GM12878 (cell line): ENCODE data around the gene CHMP4B. TPM values are rescaled to one million over a fixed set of nuclear protein-coding genes. Genes with fewer than 3 reads are reported as not detected.

Experiments
- ATAC-seq: fragments of 200-7000 bp; cut with Tn5 transposase; 3 replicates; pipeline ENCODE4 v1.9.1; 2020; ENCODE audit warnings: mild to moderate bottlenecking, moderate library complexity
- BruUV-seq: library from RNA; stranded (reverse); fragments of 400-500 nt; replicated peaks from 2 replicates; lab custom pipeline; 2021; lab: Mats Ljungman, UMichigan
- CTCF ChIA-PET: fragments of 300-600 bp; sonication (Branson Sonifier 250); formaldehyde crosslinking; extraction: SDS; loops from one replicate; lab custom pipeline; 2021; ENCODE audit warnings: inconsistent platforms; lab: Yijun Ruan, JAX
- POLR2A ChIA-PET: fragments of 350-600 bp; formaldehyde crosslinking; extraction: SDS; loops from one replicate; lab custom pipeline; 2021; ENCODE audit warnings: inconsistent platforms; lab: Charles Lee
- RAD21 ChIA-PET: fragments of 300-600 bp; sonication (Branson Sonifier 250); formaldehyde crosslinking; loops from one replicate; lab custom pipeline; 2023; ENCODE audit warnings: antibody characterized with exemption; ENCODE audit not compliant: unreplicated experiment; lab: Charles Lee
- SMC1A ChIA-PET: fragments of 300-600 bp; sonication (Branson Sonifier 250); formaldehyde crosslinking; loops from one replicate; lab custom pipeline; 2023; ENCODE audit not compliant: unreplicated experiment, uncharacterized antibody; lab: Charles Lee
- DNase-seq: peaks from one replicate; pipeline ENCODE4 v3.0.0-alpha.2; 2011; ENCODE audit warnings: low read depth, low spot score
- FAIRE-seq: peaks from 3 replicates; lab custom pipeline; 2011; peaks lifted over from hg19 to GRCh38; lab: Jason Lieb, UNC
- H2AFZ ChIP-seq: 2 replicates; pipeline ENCODE4 v1.6.0; 2011; ENCODE audit warnings: low read depth, low read length, control low read depth; ENCODE audit not compliant: control insufficient read depth
- H3K27ac ChIP-seq: 2 replicates; pipeline ENCODE4 v1.5.1; 2011; ENCODE audit warnings: control low read depth; ENCODE audit not compliant: control insufficient read depth, insufficient read depth
- H3K27me3 ChIP-seq, 2 experiments: replicated peaks in 1 of 2; 2 replicates each; pipeline versions ENCODE4 v1.6.0 to v1.6.1; 2011; ENCODE audit warnings: low read length in 1 of 2; ENCODE audit not compliant: control insufficient read depth in 2 of 2, insufficient read depth in 2 of 2
- H3K36me3 ChIP-seq, 2 experiments: 2 replicates each; pipeline ENCODE4 v1.5.1; 2011; ENCODE audit warnings: low read length in 1 of 2; ENCODE audit not compliant: control insufficient read depth in 2 of 2, insufficient read depth in 2 of 2
- H3K4me1 ChIP-seq: 2 replicates; pipeline ENCODE4 v1.6.1; 2011; ENCODE audit warnings: mild to moderate bottlenecking, low read length, moderate library complexity, mixed read lengths; ENCODE audit not compliant: control insufficient read depth, insufficient read depth
- H3K4me2 ChIP-seq: 2 replicates; pipeline ENCODE4 v1.6.0; 2011; ENCODE audit warnings: control low read depth; ENCODE audit not compliant: control insufficient read depth, insufficient read depth
- H3K4me3 ChIP-seq: fragments of 200-600 bp; sonication (generic); 2 replicates; pipeline ENCODE4 v1.5.1; 2016
- H3K79me2 ChIP-seq: 2 replicates; pipeline ENCODE4 v1.6.0; 2011; ENCODE audit warnings: low read length; ENCODE audit not compliant: control insufficient read depth, insufficient read depth
- H3K9ac ChIP-seq: 2 replicates; pipeline ENCODE4 v1.8.0; 2011; ENCODE audit warnings: low read length, control low read depth, mixed read lengths; ENCODE audit not compliant: control insufficient read depth, insufficient read depth
- H3K9me3 ChIP-seq: replicated peaks from 3 replicates; pipeline ENCODE4 v1.5.1; 2011; ENCODE audit warnings: mild to moderate bottlenecking, low read length; ENCODE audit not compliant: control insufficient read depth, insufficient read depth
- H4K20me1 ChIP-seq: 2 replicates; pipeline ENCODE4 v1.6.0; 2011; ENCODE audit not compliant: control insufficient read depth, insufficient read depth
- ATF2 ChIP-seq: IDR thresholded peaks from 2 replicates; pipeline ENCODE4 v1.6.1; 2012; ENCODE audit warnings: low read length, inconsistent platforms
- CHD1 ChIP-seq: IDR thresholded peaks from 2 replicates; pipeline ENCODE4 v1.6.1; 2012; ENCODE audit warnings: low read depth, low read length, improper control_type of control experiment
- DPF2 ChIP-seq: fragments of 450-650 bp; IDR thresholded peaks from 2 replicates; pipeline ENCODE4 v1.6.1; 2017; ENCODE audit warnings: mild to moderate bottlenecking
- FOXK2 ChIP-seq: fragments of 450-650 bp; IDR thresholded peaks from 2 replicates; pipeline ENCODE4 v1.6.1; 2017; ENCODE audit warnings: mild to moderate bottlenecking, moderate library complexity
- GATAD2B ChIP-seq: fragments of 450-650 bp; conservative IDR thresholded peaks from 2 replicates; pipeline ENCODE4 v1.6.1; 2017; ENCODE audit warnings: low read depth, mild to moderate bottlenecking, moderate library complexity
- JUND ChIP-seq: IDR thresholded peaks from 2 replicates; pipeline ENCODE4 v1.6.1; 2012; ENCODE audit warnings: low read depth, mild to moderate bottlenecking, low read length, improper control_type of control experiment, moderate library complexity
- RELA ChIP-seq: fragments of 450-650 bp; IDR thresholded peaks from 2 replicates; pipeline ENCODE4 v1.8.0; 2014; ENCODE audit warnings: borderline replicate concordance; ENCODE audit not compliant: partially characterized antibody
- SIX5 ChIP-seq: IDR thresholded peaks from 2 replicates; pipeline ENCODE4 v1.6.1; 2011; ENCODE audit warnings: mild to moderate bottlenecking, low read depth, low read length, moderate library complexity; ENCODE audit not compliant: severe bottlenecking
- TCF12 ChIP-seq: IDR thresholded peaks from 2 replicates; pipeline ENCODE4 v1.6.1; 2011; ENCODE audit warnings: low read depth, mild to moderate bottlenecking, low read length
- YY1 ChIP-seq: IDR thresholded peaks from 2 replicates; pipeline ENCODE4 v1.6.1; 2011; ENCODE audit warnings: low read depth, mild to moderate bottlenecking, low read length
- ZBTB11 ChIP-seq: fragments of 450-650 bp; formaldehyde crosslinking; IDR thresholded peaks from 2 replicates; pipeline ENCODE4 v1.5.0; 2022; ENCODE audit warnings: mild to moderate bottlenecking, missing genetic modification characterization
- ZNF217 ChIP-seq: fragments of 450-650 bp; IDR thresholded peaks from 2 replicates; pipeline ENCODE4 v1.6.1; 2017; ENCODE audit warnings: antibody characterized with exemption, mild to moderate bottlenecking
- WGBS: methylation state at CpG from one replicate; pipeline ENCODE4 v1.1.6; 2016; ENCODE audit warnings: low lambda C conversion rate; ENCODE audit not compliant: insufficient replicate concordance, insufficient coverage; ENCODE audit errors: missing lambda C conversion rate; 5-methylcytosine and 5-hydroxymethylcytosine counted together
- in situ Hi-C: fragments of 300-500 bp; cut with MboI; formaldehyde crosslinking; loops from 9 replicates; pipeline ENCODE4 v1.14.3; 2018; ENCODE audit warnings: mixed read lengths
- intact Hi-C: fragments of 100-400 bp; cut with micrococcal nuclease; formaldehyde crosslinking; loops from one replicate; pipeline ENCODE4 v1.14.2; 2022; ENCODE audit not compliant: unreplicated experiment
- polyA plus RNA-seq, 11 experiments: library from polyadenylated mRNA; depleted of rRNA in 4 of 11; unstranded in 6 of 11; stranded (reverse) in 5 of 11; fragments of >200 nt; fragmentation: Nextera tagmentation in 4 of 11; fragmentation: Illumina TruSeq in 1 of 11; extraction: Ambion mirVana in 4 of 11; extraction: Trizol in 1 of 11; gene quantifications; 1 replicate in 1 of 11; 2 replicates in 10 of 11; pipeline versions ENCODE4 v1.2.1 to v1.2.3, GENCODE V29; 2011 to 2016; ENCODE audit warnings: inconsistent platforms in 2 of 11, missing spikeins in 2 of 11, low read depth in 1 of 11
- total RNA-seq, 4 experiments: library from RNA; depleted of rRNA in 3 of 4; stranded (reverse); fragments of >200 nt in 3 of 4; fragmentation: Illumina TruSeq in 1 of 4; extraction: Trizol in 1 of 4; gene quantifications; 2 replicates each; pipeline versions ENCODE4 v1.2.1 to v1.2.3, GENCODE V29; 2013 to 2021
- TF ChIP-seq, protein P1 (sequence below): fragments of 150-350 bp; IDR thresholded peaks from 2 replicates; pipeline ENCODE4 v1.6.1; 2016; ENCODE audit warnings: low read depth, low read length
- TF ChIP-seq, protein P2 (sequence below): fragments of 450-650 bp; IDR thresholded peaks from 2 replicates; pipeline ENCODE4 v1.6.1; 2017; ENCODE audit warnings: antibody characterized with exemption, mild to moderate bottlenecking, moderate library complexity

CHMP4B gene
- total and polyA plus RNA-seq, 10 of the 15 experiments (the other 5 are each of a cell fraction or from before 2014, with no cell fraction given) = 4.2 to 118 (median 49.6) TPM

DNA sequence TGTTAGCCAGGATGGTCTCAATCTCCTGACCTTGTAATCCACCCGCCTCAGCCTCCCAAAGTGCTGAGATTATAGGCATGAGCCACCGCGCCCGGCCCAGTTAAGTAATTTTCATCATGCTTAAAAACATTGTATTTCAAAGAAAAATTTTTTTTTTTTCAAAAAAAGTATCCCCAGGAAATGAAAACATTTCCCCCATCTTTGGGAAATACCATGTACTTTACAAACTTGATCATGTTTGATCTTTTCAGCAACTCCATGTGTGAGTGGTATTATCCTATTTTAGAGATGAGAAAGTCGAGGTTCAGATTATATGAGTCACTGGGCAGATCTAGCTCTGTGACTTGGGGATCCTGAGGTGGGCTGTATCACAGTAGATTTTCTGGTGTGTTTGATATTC, 11.8 kb downstream of the CHMP4B start:
- FAIRE-seq (no peak), DNase-seq (no peak), ATAC-seq (no peak)
- in situ Hi-C loops = no loop called here
- no peaks in the 10 kb centered on the region for H3K9me3 ChIP-seq
- H3K27ac ChIP-seq = no peak overlapping the region
- peaks cover 75% of the 10 kb centered on the region for H3K79me2 ChIP-seq
- WGBS = 80% methylated on average over 5 of the region's 5 CpGs
- POLR2A ChIA-PET = interaction anchor here (0.7 kb wide), 1 partner anchor 40 kb away, joined by 4 read pairs; no protein-coding TSS in a partner anchor
- CTCF ChIA-PET = no interaction called here
- SMC1A ChIA-PET = interaction anchor here (1.9 kb wide), 1 partner anchor 10 kb away, joined by 8 read pairs; no protein-coding TSS in a partner anchor
- H4K20me1 ChIP-seq = peaks cover 12% of the 10 kb centered on the region
- no peak overlapping the region for H3K4me3 ChIP-seq
- RAD21 ChIA-PET = interaction anchor here (0.6 kb wide), 1 partner anchor 311 kb away, joined by 3 read pairs; no protein-coding TSS in a partner anchor
- intact Hi-C loops = no loop called here
- no peak overlapping the region for H3K4me2 ChIP-seq
- BruUV-seq = no TSS peak
- H3K4me1 ChIP-seq = peaks cover 12% of the 10 kb centered on the region
- peaks cover 4 to 18% of the 10 kb centered on the region in 2 experiments for H3K36me3 ChIP-seq
- no peaks in the 10 kb centered on the region for H3K27me3 ChIP-seq
- no peak overlapping the region for H2AFZ ChIP-seq
- no peak overlapping the region for H3K9ac ChIP-seq
- TF ChIP-seq GATAD2B (no peak), FOXK2 (no peak), SIX5 (no peak), ZNF217 (no peak), DPF2 (no peak), ATF2 (no peak), RELA (no peak), JUND (no peak), YY1 (no peak), ZBTB11 (CRISPR knock-in tag) (no peak), TCF12 (no peak), CHD1 (no peak)
- TF ChIP-seq, protein P1, sequence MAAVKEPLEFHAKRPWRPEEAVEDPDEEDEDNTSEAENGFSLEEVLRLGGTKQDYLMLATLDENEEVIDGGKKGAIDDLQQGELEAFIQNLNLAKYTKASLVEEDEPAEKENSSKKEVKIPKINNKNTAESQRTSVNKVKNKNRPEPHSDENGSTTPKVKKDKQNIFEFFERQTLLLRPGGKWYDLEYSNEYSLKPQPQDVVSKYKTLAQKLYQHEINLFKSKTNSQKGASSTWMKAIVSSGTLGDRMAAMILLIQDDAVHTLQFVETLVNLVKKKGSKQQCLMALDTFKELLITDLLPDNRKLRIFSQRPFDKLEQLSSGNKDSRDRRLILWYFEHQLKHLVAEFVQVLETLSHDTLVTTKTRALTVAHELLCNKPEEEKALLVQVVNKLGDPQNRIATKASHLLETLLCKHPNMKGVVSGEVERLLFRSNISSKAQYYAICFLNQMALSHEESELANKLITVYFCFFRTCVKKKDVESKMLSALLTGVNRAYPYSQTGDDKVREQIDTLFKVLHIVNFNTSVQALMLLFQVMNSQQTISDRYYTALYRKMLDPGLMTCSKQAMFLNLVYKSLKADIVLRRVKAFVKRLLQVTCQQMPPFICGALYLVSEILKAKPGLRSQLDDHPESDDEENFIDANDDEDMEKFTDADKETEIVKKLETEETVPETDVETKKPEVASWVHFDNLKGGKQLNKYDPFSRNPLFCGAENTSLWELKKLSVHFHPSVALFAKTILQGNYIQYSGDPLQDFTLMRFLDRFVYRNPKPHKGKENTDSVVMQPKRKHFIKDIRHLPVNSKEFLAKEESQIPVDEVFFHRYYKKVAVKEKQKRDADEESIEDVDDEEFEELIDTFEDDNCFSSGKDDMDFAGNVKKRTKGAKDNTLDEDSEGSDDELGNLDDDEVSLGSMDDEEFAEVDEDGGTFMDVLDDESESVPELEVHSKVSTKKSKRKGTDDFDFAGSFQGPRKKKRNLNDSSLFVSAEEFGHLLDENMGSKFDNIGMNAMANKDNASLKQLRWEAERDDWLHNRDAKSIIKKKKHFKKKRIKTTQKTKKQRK = no peak
- TF ChIP-seq, protein P2, sequence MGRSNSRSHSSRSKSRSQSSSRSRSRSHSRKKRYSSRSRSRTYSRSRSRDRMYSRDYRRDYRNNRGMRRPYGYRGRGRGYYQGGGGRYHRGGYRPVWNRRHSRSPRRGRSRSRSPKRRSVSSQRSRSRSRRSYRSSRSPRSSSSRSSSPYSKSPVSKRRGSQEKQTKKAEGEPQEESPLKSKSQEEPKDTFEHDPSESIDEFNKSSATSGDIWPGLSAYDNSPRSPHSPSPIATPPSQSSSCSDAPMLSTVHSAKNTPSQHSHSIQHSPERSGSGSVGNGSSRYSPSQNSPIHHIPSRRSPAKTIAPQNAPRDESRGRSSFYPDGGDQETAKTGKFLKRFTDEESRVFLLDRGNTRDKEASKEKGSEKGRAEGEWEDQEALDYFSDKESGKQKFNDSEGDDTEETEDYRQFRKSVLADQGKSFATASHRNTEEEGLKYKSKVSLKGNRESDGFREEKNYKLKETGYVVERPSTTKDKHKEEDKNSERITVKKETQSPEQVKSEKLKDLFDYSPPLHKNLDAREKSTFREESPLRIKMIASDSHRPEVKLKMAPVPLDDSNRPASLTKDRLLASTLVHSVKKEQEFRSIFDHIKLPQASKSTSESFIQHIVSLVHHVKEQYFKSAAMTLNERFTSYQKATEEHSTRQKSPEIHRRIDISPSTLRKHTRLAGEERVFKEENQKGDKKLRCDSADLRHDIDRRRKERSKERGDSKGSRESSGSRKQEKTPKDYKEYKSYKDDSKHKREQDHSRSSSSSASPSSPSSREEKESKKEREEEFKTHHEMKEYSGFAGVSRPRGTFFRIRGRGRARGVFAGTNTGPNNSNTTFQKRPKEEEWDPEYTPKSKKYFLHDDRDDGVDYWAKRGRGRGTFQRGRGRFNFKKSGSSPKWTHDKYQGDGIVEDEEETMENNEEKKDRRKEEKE = no peak
